ENCODE results near the gene LIMD2. TPM values are rescaled to one million over a fixed set of nuclear protein-coding genes. Genes with fewer than 3 reads are reported as not detected.

The LIMD2 gene
- total RNA-seq, 4 donors from 2014 or later = 0.97 to 2.8 (median 1.5) TPM

DNA sequence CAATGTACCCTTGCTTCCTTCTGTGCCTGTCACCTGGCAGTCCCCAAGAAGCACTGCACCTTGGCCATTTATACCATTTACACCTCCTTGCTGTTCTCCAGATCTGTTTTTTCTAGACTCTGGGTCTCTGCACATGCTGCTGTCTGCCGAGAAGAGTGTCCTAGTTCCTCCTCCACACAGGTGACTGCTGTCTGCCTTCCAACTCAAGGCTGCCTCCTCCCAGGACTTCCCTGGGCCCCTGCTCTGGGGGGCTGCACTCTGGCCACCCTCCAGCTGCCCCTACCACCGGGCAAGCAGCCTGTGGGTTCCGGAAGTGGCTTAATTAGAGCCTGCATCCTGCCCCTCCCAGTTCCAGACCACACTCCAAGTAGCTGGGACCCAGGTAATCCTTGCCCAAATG, 5.7 kb upstream of the LIMD2 start:
- no peak overlapping the region for H3K27ac ChIP-seq
- no peak for ATAC-seq
- intact Hi-C loops (cut with DNase I; ENCODE audit: low total_unique reads) = no loop called here

DNA sequence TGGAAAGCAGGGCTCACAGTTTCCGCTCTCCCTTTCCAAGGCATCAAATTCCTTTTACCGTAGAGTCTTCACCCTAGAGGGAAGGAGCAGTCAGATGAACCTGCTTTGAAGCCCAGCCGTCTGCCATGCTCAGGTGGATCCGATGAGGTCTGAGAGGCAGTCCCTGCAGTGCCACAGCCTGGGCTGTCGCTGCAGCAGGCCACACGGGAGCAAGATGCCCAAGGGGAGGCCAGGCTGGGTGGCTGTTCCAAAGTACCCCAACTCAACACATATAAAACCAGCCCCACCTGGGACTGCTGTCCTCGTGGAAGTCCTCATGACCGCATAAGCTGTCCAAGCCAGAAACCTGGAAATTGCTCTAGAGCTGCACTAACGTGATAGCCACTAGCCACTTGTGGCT, 4.9 kb upstream of the LIMD2 start:
- in situ Hi-C loops (cut with MboI; ENCODE audit: low sequenced_read_pairs in 4 of 4) (loop anchor here in 1 of 4 donors (25.0 kb wide), 1 partner anchor 268 kb away; the partner anchor contains the start of gene CYB561), intact Hi-C loops (cut with DNase I; ENCODE audit: low total_unique reads) (no loop called here)
- TF ChIP-seq POLR2A (IDR thresholded peaks at IDR 0.05) = no peak
- TF ChIP-seq, protein P1, sequence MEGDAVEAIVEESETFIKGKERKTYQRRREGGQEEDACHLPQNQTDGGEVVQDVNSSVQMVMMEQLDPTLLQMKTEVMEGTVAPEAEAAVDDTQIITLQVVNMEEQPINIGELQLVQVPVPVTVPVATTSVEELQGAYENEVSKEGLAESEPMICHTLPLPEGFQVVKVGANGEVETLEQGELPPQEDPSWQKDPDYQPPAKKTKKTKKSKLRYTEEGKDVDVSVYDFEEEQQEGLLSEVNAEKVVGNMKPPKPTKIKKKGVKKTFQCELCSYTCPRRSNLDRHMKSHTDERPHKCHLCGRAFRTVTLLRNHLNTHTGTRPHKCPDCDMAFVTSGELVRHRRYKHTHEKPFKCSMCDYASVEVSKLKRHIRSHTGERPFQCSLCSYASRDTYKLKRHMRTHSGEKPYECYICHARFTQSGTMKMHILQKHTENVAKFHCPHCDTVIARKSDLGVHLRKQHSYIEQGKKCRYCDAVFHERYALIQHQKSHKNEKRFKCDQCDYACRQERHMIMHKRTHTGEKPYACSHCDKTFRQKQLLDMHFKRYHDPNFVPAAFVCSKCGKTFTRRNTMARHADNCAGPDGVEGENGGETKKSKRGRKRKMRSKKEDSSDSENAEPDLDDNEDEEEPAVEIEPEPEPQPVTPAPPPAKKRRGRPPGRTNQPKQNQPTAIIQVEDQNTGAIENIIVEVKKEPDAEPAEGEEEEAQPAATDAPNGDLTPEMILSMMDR (IDR thresholded peaks at IDR 0.05 in 4 of 5, conservative IDR thresholded peaks at IDR 0.05 in 1 of 5) = no peak
- Histone ChIP-seq H3K4me3 (no peak overlapping the region), H3K9me3 (no peaks in the 10 kb centered on the region), H3K27ac (no peak overlapping the region), H3K4me1 (peaks cover 9 to 11% of the 10 kb centered on the region in 2 donors), H3K36me3 (peaks cover 0 to 62% of the 10 kb centered on the region in 2 donors), H3K27me3 (peaks cover 0 to 10% (median 0%) of the 10 kb centered on the region in 3 donors)
- DNase-seq = no peak
- ATAC-seq = no peak

More for the DNA sequence above, 5.7 kb upstream of the LIMD2 start:
- Histone ChIP-seq H3K9me3 (no peaks in the 10 kb centered on the region), H3K27me3 (peaks cover 0 to 10% (median 0%) of the 10 kb centered on the region in 3 donors), H3K4me3 (no peak overlapping the region), H3K36me3 (peaks cover 0 to 70% of the 10 kb centered on the region in 2 donors), H3K4me1 (peaks cover 9 to 10% of the 10 kb centered on the region in 2 donors)
- in situ Hi-C loops (cut with MboI; ENCODE audit: low sequenced_read_pairs in 4 of 4) = loop anchor here in 1 of 4 donors (25.0 kb wide), 1 partner anchor 268 kb away; the partner anchor contains the start of gene CYB561
- TF ChIP-seq, protein P1 (IDR thresholded peaks at IDR 0.05 in 4 of 5, conservative IDR thresholded peaks at IDR 0.05 in 1 of 5) = no peak
- TF ChIP-seq POLR2A (IDR thresholded peaks at IDR 0.05) = no peak
- no peak for DNase-seq

DNA sequence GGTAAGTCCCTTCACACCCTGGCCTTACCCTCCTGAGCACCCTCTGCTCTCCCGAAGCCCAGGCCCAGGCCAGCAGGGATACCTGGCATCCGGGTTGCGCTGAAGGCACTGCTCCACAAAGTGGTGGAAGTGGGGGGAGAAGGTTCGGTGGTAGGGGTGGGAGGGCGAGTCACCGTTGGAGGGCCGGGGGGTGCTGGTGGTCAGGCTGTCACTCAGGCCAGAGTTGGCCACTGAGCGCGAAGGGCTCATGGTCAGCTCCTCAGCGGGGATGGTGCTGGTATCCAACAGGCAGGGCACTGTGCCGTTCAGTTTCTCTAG, 4.3 kb upstream of the LIMD2 start:
- H3K36me3 ChIP-seq = peaks cover 0 to 56% of the 10 kb centered on the region in 2 donors
- no peak overlapping the region for H3K27ac ChIP-seq
- H3K9me3 ChIP-seq = no peaks in the 10 kb centered on the region
- peaks cover 1 to 11% (median 3%) of the 10 kb centered on the region in 3 donors for H3K27me3 ChIP-seq
- TF ChIP-seq POLR2A (IDR thresholded peaks at IDR 0.05) = no peak
- intact Hi-C loops (cut with DNase I; ENCODE audit: low total_unique reads) = no loop called here
- H3K4me1 ChIP-seq = peaks cover 11 to 12% of the 10 kb centered on the region in 2 donors
- in situ Hi-C loops (cut with MboI; ENCODE audit: low sequenced_read_pairs in 4 of 4) = loop anchor here in 1 of 4 donors (25.0 kb wide), 1 partner anchor 267 kb away; the partner anchor contains the start of gene CYB561
- ATAC-seq = no peak
- H3K4me3 ChIP-seq = no peak overlapping the region
- DNase-seq = no peak

- Histone ChIP-seq H3K27me3 (peaks cover 5 to 16% (median 6%) of the 10 kb centered on the region in 3 donors), H3K9me3 (no peaks in the 10 kb centered on the region), H3K36me3 (peaks cover 0 to 51% of the 10 kb centered on the region in 2 donors), H3K4me3 (no peak overlapping the region), H3K27ac (no peak overlapping the region), H3K4me1 (peaks cover 16 to 17% of the 10 kb centered on the region in 2 donors)
- ATAC-seq (no peak), DNase-seq (no peak)
- in situ Hi-C loops (cut with MboI; ENCODE audit: low sequenced_read_pairs in 4 of 4) = loop anchor here in 1 of 4 donors (25.0 kb wide), 1 partner anchor 266 kb away; the partner anchor contains the start of gene CYB561
- intact Hi-C loops (cut with DNase I; ENCODE audit: low total_unique reads) = no loop called here
- TF ChIP-seq POLR2A (IDR thresholded peaks at IDR 0.05) = no peak
- TF ChIP-seq, protein P1 (IDR thresholded peaks at IDR 0.05 in 4 of 5, conservative IDR thresholded peaks at IDR 0.05 in 1 of 5) = no peak
Measured at GRCh38 chr17:63703556-63704258, 3.8 kb upstream of the LIMD2 start.

DNA sequence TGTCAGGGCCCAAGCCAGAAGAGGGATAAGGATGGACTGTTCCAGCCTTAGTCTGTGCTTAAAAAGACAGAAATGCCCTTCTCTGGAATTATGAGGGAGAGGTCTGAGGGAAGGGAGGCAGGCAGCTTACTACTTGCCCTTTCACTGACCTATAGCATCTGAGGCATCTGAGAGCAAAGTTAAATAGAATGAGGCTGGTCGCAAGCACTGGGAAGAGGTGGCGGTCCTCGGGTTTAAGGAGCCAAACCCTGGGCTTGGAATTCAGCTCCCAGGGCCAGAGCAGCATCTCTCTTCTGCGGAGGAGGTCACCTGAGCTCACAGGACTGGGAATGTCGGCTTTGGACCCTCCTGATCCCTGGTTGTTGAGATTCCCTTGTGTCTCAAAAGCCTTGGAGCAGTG, 3.1 kb upstream of the LIMD2 start:
- peaks cover 17 to 23% of the 10 kb centered on the region in 2 donors for H3K4me1 ChIP-seq
- intact Hi-C loops (cut with DNase I; ENCODE audit: low total_unique reads) (no loop called here), in situ Hi-C loops (cut with MboI; ENCODE audit: low sequenced_read_pairs in 4 of 4) (loop anchor here in 1 of 4 donors (25.0 kb wide), 1 partner anchor 266 kb away; the partner anchor contains the start of gene CYB561)
- ATAC-seq = no peak
- no peak for DNase-seq
- peaks cover 0 to 45% of the 10 kb centered on the region in 2 donors for H3K36me3 ChIP-seq
- TF ChIP-seq, protein P1 (IDR thresholded peaks at IDR 0.05 in 4 of 5, conservative IDR thresholded peaks at IDR 0.05 in 1 of 5) = no peak
- TF ChIP-seq POLR2A (IDR thresholded peaks at IDR 0.05) = no peak
- no peaks in the 10 kb centered on the region for H3K9me3 ChIP-seq
- H3K27me3 ChIP-seq = peaks cover 5 to 20% (median 10%) of the 10 kb centered on the region in 3 donors
- no peak overlapping the region for H3K4me3 ChIP-seq
- H3K27ac ChIP-seq = no peak overlapping the region
